HG03565 (cell line): ENCODE results near the gene OGFOD3.

Source experiments
- ATAC-seq: cut with Tn5 transposase; IDR thresholded peaks from one replicate; pipeline ENCODE4 v1.9.1; 2021; ENCODE audit warnings: mild to moderate bottlenecking, moderate library complexity; ENCODE audit not compliant: unreplicated experiment

OGFOD3 gene

GRCh38 chr17:82447876-82448275, 29.5 kb upstream of the OGFOD3 start:
- no peak for ATAC-seq

DNA sequence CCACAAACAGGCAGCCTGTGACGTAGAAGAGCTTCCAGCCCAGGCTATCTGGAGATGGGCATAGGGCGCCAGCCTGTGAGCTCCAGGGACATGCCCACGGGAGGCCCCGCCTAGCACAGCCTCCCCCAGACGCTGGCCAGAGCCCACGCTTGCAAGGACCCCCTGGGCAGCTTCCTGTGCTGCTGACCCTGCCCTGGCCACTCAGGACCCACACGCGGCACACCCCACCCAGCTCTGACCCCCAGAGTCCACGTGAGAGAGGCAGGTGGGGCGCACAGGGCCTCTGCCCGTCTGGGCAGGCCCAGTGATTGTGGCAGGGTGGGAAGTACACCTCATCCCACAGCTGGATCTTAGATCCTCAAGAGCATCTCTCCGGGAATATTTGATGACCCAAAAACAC, 28.3 kb upstream of the OGFOD3 start:
- no peak for ATAC-seq

DNA sequence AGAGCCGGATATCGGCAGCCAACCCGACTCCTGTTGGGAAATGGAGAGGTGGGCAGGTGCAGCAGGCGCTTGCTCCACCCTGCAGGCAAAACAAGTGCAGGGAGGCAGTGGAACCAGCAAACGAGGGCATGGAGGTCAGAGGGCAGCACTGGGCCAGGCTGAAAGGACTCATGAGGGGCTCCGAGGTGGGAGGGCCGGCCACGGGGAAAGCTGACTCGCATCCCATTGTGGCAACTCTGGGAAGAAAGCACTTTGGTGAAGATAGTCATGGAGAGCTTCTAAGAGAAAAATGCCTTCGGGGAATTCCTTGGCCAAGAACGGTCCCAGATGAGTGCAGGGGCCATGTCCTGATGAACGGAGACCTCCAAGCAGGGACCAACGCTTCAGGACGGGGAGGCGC, 27.7 kb upstream of the OGFOD3 start:
- no peak for ATAC-seq

- no peak for ATAC-seq
These were observed 27.2 kb upstream of the OGFOD3 start for GRCh38 chr17:82445542-82445941.

DNA sequence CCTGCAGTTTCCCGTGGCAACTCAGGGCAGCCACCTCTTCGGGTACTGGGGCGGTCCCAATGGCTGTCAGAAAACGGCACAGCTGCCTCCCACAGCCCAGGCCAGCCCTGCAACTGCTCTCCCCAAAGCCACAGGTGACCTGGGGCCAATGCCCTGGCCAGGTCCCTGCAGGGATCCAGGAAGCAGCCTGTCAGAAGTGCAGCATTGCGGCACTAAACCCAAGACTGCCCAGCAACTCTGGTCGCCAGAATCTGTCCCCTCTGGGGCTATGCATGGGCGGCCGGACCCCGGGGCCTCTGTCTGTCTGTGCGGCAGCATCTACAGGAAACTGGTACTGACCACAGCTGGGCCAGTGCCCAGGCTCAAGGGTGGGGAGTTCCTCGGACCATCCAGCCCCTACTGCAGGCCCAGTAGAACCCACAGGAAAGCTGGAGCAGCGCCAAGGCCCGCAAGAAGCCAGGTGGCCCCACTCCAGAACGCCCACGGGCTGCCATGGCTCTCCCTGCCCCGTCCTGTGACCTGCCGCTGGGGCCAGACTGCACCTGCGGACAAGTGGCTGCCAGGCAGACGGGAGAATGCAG, 26.6 kb upstream of the OGFOD3 start:
- ATAC-seq = no peak

- no peak for ATAC-seq
These were observed 26.0 kb upstream of the OGFOD3 start for GRCh38 chr17:82444284-82444893.

GRCh38 chr17:82443465-82444283, 25.3 kb upstream of the OGFOD3 start:
- no peak for ATAC-seq

GRCh38 chr17:82442643-82443464, 24.5 kb upstream of the OGFOD3 start:
- no peak for ATAC-seq

- no peak for ATAC-seq
These were observed 23.5 kb upstream of the OGFOD3 start for GRCh38 chr17:82441691-82442487.

DNA sequence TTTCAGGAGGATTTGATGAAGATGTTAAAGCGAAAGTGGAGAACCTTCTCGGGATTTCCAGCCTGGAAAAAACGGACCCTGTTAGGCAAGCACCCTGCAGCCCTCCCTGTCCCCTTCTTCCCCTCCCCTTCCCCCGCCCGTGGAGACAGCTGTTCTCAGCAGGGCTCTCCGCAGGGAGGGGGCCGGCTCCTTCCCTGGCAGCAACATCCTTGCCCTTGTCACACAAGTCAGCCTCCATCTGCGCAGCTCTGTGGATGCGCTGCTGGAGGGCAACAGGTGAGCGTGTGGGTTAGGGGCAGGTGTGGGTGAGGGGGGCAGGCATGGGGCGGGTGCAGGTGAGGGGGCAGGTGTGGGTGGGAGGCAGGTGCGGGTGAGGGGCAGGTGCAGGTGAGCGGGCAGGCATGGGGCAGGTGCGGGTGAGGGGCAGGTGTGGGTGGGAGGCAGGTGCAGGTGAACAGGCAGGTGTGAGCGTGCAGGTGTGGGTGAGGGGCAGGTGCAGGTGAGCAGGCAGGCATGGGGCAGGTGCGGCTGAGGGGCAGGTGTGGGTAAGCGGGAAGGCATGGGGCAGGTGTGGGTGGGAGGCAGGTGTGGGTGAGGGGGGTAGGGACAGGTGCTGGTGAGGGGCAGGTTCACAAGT, 22.7 kb upstream of the OGFOD3 start:
- ATAC-seq = no peak

GRCh38 chr17:82440469-82440981, 22.1 kb upstream of the OGFOD3 start:
- no peak for ATAC-seq

DNA sequence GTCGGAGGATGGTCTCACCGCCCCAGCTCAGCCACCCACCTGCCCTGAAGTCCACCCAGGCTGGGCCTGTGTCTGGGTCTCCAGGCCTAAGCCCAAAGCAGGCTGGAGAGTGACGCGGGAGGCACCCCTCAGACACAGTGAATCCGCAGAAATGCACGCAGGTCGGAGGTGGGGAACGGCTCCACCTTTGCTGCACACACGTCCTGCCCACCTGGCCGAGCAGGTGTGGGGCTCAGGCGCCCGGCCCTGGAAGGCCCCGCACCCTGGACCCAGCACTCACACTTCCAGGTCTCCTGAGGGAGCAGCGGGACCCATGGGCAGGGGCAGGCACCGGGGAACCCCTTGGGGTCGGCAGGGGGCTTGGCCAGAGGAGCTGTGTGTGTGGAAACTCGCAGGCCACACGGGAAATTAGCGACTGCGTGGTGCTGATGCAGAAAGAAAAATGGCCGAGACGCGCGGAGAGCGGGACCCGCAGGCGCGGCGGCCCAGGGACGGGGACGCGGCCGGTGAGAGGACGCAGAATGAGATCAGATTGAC, 21.5 kb upstream of the OGFOD3 start:
- no peak for ATAC-seq

- no peak for ATAC-seq
These were observed 20.9 kb upstream of the OGFOD3 start for GRCh38 chr17:82439194-82439828.

GRCh38 chr17:82438401-82439193, 20.2 kb upstream of the OGFOD3 start:
- no peak for ATAC-seq

DNA sequence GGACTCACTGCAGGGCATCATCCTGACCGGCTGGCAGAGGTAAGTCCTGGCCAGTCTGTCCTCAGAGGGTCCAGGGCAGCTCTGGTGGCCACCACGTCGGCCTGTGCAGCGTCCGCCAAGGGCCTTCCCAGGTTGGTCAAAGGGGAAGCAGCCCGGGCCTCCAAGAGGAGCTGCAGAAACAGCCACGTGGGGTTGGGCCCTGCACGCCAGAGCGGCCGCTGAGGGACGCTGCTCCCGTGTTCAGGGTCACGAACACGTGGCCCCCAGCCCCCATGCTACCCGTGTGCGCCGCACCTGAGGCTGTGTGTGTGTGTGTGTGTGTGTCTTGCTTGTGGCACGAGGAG, 18.9 kb upstream of the OGFOD3 start:
- ATAC-seq = no peak

DNA sequence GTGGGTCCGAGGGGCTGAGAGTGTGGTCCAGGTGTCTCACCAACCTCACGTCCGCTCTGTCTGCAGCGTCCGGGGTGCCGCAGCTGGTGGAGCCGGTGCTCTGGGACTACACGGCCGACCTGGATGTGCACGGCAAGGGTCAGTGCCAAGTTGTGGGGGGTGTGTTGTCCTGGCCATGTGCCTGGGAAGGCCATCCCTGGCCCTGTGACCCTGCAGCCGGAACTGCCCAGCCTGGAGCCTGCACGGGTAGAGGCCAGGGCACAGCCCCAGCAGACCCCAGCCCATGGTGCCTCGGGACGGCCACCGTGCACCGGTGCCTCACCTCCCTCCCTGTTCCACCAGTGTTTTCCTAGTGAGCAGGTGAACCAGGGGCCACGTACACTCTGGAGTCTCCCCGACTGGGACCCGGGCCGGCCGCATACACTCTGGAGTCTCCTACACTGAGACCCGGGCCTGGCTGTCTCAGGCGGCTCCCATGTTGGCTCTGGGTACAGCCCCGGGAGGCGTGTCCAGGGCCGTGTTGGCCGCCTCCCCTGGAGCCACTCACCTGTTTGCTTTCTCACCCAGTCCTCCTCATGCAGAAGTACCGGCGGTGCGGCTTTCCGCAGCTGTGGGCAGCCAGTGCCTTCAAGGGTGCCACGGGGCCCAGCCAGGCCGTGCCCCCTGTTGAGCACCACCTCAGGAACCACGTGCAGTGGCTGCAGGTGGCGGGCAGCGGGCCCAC, 18.4 kb upstream of the OGFOD3 start:
- ATAC-seq = no peak

DNA sequence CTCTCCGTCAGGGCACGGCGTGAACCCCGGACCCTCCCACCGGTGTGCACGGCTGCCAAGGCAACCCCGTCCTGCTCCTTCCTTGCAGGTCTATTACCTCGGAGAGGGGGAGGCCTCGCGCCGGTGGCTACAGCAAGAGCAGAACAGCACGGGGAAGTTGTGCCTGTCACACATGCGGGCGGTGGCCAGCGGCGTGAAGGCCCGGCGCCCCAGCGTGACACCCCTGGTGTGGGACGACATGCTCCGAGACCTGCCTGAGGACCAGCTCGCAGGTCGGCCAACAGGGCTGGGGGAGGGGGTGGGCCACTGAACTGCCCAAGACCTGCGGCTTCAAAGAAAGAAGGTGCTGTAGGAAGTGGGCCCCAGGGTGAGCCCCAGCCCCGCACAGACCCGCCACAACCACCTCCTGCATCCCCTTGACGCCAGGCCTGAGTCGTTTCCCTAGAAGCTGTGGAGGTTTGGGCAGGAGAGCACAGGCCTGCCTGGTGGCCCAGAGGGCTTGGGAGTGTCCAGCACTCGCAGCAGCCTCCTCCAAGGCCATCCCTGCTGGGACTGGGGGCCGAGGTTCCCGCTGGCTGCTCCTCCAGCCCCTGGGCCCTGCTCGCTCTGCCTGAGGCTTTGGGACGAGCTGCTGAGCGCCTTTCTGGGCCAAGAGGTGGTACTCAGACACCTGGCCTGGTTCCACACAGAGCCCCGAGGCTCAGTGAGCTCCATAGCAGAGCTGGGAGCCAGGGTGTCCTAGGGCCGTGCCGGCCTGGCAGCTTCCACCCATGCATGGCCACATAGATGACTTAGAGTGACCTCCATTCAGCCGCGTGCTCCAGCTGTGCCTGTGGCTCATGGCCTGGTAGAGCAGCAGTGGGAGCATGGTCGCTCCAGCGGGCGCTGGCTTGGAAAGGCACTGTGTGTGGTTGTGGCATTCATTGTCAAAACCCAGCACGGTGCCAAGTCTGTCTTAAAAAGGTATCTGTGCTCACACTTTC, 17.5 kb upstream of the OGFOD3 start:
- ATAC-seq = no peak
